Heart right ventricle (tissue), 16 donors: ENCODE measurements around the gene RHO. TPM values are rescaled to one million over a fixed set of nuclear protein-coding genes. Genes with fewer than 3 reads are reported as not detected.
"Not testable (repeated sequence)": the region's sequence is repeated elsewhere in the genome, so short reads cannot be mapped to it uniquely, and the experiment has no call there.

ENCODE experiments used
- ATAC-seq, 8 donors: fragments of 200-7000 bp; cut with Tn5 transposase; one replicate each; pipeline ENCODE4 v1.9.1; 2020; ENCODE audit warnings: mild to moderate bottlenecking in 8 of 8, moderate library complexity in 8 of 8, moderate number of reproducible peaks in 1 of 8
- DNase-seq, 2 donors: peaks; one replicate each; pipeline ENCODE4 v3.0.0-alpha.2; 2020
- H3K27ac ChIP-seq, 10 donors: fragments of 200-600 bp; sonication (generic) in 2 of 10; one replicate each; pipeline versions ENCODE4 v1.5.0 to v1.8.0; 2020 to 2022; ENCODE audit warnings: mild to moderate bottlenecking in 3 of 10
- H3K27me3 ChIP-seq, 7 donors: fragments of 200-600 bp; one replicate each; pipeline ENCODE4 v1.8.0; 2021 to 2022; ENCODE audit warnings: mild to moderate bottlenecking in 2 of 7
- H3K36me3 ChIP-seq, 9 donors: fragments of 200-600 bp; sonication (generic) in 1 of 9; one replicate each; pipeline versions ENCODE4 v1.5.0 to v1.8.0; 2020 to 2022; ENCODE audit warnings: mild to moderate bottlenecking in 2 of 9
- H3K4me1 ChIP-seq, 9 donors: fragments of 200-600 bp; sonication (generic) in 1 of 9; one replicate each; pipeline versions ENCODE4 v1.5.0 to v1.8.0; 2020 to 2022; ENCODE audit warnings: mild to moderate bottlenecking in 4 of 9
- H3K4me3 ChIP-seq, 10 donors: fragments of 200-600 bp; sonication (generic) in 2 of 10; one replicate each; pipeline versions ENCODE4 v1.5.0 to v1.8.0; 2020 to 2022; ENCODE audit warnings: mild to moderate bottlenecking in 7 of 10, moderate library complexity in 2 of 10
- H3K9me3 ChIP-seq, 11 donors: fragments of 200-600 bp in 10 of 11; sonication (generic) in 2 of 11; one replicate each; pipeline versions ENCODE4 v1.5.0 to v1.8.0; 2013 to 2022; ENCODE audit warnings: mild to moderate bottlenecking in 2 of 11, control low read depth in 1 of 11, moderate library complexity in 1 of 11
- WGBS, 2 donors: extraction: QIAGEN DNeasy Blood & Tissue Kit; methylation state at CpG; one replicate each; pipeline ENCODE4 v1.1.7; 2013; ENCODE audit warnings: inconsistent platforms in 1 of 2; 5-methylcytosine and 5-hydroxymethylcytosine counted together
- intact Hi-C, 10 donors: fragments of 100-400 bp; cut with DNase I; formaldehyde crosslinking; loops; one replicate each; pipeline versions ENCODE4 v1.11.1 to v1.14.2; 2022
- polyA plus RNA-seq, 2 donors: library from polyadenylated mRNA; stranded (reverse); fragments of 200-250 nt; gene quantifications; one replicate each; pipeline ENCODE4 v1.2.3, GENCODE V29; 2013
- total RNA-seq, 10 donors: library from RNA; stranded (reverse); fragmentation: NEBNext Ultra II Directional in 3 of 10; extraction: Animal tissue kit (Norgen Biotek cat#: 25700) in 3 of 10; gene quantifications; one replicate each; pipeline versions ENCODE4 v1.2.1 to v1.2.4, GENCODE V29; 2021 to 2023
- TF ChIP-seq, protein P1 (sequence below), 9 donors: fragments of 200-600 bp; sonication (generic) in 2 of 9; IDR thresholded peaks; one replicate each; pipeline versions ENCODE4 v1.5.0 to v1.8.0; 2021 to 2022; ENCODE audit warnings: antibody characterized with exemption in 9 of 9, mild to moderate bottlenecking in 5 of 9, moderate library complexity in 1 of 9
- donor health status: Arrhythmogenic right ventricular cardiomyopathy.
- donor health status: ischemic (EF 13 %, LVEDD 7.1; RV severe dilation, severe dysfunction).
- donor health status: healthy with polysubstance abuse.
- donor health status: DM: no; HTN: yes; CAD: no.
- donor health status: DM: no; HTN: no; CAD: no.
- donor health status: ischemic (EF 25% LVEDD 6.9; RV normal size, moderate dysfunction).
- donor health status: ischemic (EF 25% LVEDD 5.7; RV mildly dilated, moderate dysfunction).
- donor health status: healthy.
- donor health status: DM: yes; HTN: yes; CAD: no.
- donor health status: Ischemic cardiomyopathy.
- donor health status: ischemic (EF 35%, LVEDD 5.7; RV mildly dilated, moderate dysfunction).
- donor health status: nonischemic (EF 11% LVEDD 7.7; RV severe dilation, severe dysfunction).
- donor health status: DM: yes; HTN: yes; CAD: no.
- donor health status: PGD.
- donor health status: ischemic (EF 29% LVEDD 5.4; RV normal size, mild dysfunction).
- donor health status: nonischemic (EF 23%, LVEDD 6.1; RV moderate dilation, normal function).

The RHO gene
- total and polyA plus RNA-seq, 12 donors = not detected

GRCh38 chr3:129499604-129500333, 28.7 kb upstream of the RHO start:
- DNase-seq (peak; percentile 38 to 41), ATAC-seq (peak in 5 of 8 donors; percentile 9 to 58 (median 54))
- intact Hi-C loops = loop anchor here in 6 of 10 donors (5.0 to 10.0 kb wide), 6 partner anchors 48 to 435 kb away; no protein-coding TSS in a partner anchor
- peaks cover 0 to 31% (median 0%) of the 10 kb centered on the region in 9 donors for H3K36me3 ChIP-seq
- peaks cover 16 to 87% (median 73%) of the 10 kb centered on the region in 9 donors for H3K4me1 ChIP-seq
- not testable (repeated sequence) for H3K27me3 ChIP-seq, H3K9me3 ChIP-seq, H3K4me3 ChIP-seq
- H3K27ac ChIP-seq = peak overlapping the region; percentile 41 to 80 (median 67)
- 57 to 69% methylated on average over 13 of the region's 14 CpGs for WGBS, 2 donors

DNA sequence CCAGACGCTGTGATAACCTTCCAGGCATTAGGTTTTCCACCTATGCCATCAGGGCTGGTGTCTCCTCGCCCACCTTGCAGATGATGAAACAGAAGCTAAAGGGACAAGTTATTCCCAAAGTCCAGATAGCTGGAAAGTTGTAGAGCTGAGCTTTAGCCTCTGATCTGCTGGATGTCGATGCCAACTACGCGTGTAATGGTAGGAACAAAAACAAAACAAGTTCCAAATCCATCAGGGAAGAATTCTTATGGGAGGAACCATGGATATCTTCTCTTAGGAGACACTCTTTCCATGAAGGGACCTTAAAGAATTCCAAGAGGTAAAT, 28.1 kb upstream of the RHO start:
- TF ChIP-seq, protein P1, sequence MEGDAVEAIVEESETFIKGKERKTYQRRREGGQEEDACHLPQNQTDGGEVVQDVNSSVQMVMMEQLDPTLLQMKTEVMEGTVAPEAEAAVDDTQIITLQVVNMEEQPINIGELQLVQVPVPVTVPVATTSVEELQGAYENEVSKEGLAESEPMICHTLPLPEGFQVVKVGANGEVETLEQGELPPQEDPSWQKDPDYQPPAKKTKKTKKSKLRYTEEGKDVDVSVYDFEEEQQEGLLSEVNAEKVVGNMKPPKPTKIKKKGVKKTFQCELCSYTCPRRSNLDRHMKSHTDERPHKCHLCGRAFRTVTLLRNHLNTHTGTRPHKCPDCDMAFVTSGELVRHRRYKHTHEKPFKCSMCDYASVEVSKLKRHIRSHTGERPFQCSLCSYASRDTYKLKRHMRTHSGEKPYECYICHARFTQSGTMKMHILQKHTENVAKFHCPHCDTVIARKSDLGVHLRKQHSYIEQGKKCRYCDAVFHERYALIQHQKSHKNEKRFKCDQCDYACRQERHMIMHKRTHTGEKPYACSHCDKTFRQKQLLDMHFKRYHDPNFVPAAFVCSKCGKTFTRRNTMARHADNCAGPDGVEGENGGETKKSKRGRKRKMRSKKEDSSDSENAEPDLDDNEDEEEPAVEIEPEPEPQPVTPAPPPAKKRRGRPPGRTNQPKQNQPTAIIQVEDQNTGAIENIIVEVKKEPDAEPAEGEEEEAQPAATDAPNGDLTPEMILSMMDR (IDR thresholded peaks at IDR 0.05) = no peak
- Histone ChIP-seq H3K9me3 (no peaks in the 10 kb centered on the region), H3K36me3 (peaks cover 0 to 34% (median 0%) of the 10 kb centered on the region in 9 donors), H3K4me1 (peaks cover 16 to 90% (median 77%) of the 10 kb centered on the region in 9 donors), H3K4me3 (no peak overlapping the region), H3K27me3 (no peaks in the 10 kb centered on the region), H3K27ac (peak overlapping the region; percentile 41 to 78 (median 62))
- intact Hi-C loops = loop anchor here in 5 of 10 donors (5.0 to 10.0 kb wide), 5 partner anchors 47 to 435 kb away; no protein-coding TSS in a partner anchor
- DNase-seq (no peak), ATAC-seq (no peak)
- 80 to 87% methylated on average over 5 of the region's 5 CpGs for WGBS, 2 donors

- H3K27ac ChIP-seq = peak overlapping the region in 5 of 10 donors; percentile 20 to 78 (median 74)
- DNase-seq = no peak
- no peak for ATAC-seq
- TF ChIP-seq, protein P1 (IDR thresholded peaks at IDR 0.05) = no peak
- intact Hi-C loops = loop anchor here in 5 of 10 donors (1.0 to 10.0 kb wide), 6 partner anchors 29 to 433 kb away; no protein-coding TSS in a partner anchor
- peaks cover 0 to 44% (median 0%) of the 10 kb centered on the region in 9 donors for H3K36me3 ChIP-seq
- peaks cover 22 to 97% (median 85%) of the 10 kb centered on the region in 9 donors for H3K4me1 ChIP-seq
- H3K4me3 ChIP-seq = no peak overlapping the region
- no peaks in the 10 kb centered on the region for H3K9me3 ChIP-seq
- no peaks in the 10 kb centered on the region for H3K27me3 ChIP-seq
- WGBS, 2 donors = 60 to 62% methylated on average over 5 of the region's 5 CpGs
These were observed 26.8 kb upstream of the RHO start for GRCh38 chr3:129501630-129502029.

- Histone ChIP-seq H3K4me3 (no peak overlapping the region), H3K4me1 (peaks cover 20 to 97% (median 88%) of the 10 kb centered on the region in 9 donors), H3K27ac (peak overlapping the region in 2 of 10 donors; percentile 8 to 78), H3K36me3 (peaks cover 0 to 41% (median 0%) of the 10 kb centered on the region in 9 donors), H3K9me3 (no peaks in the 10 kb centered on the region), H3K27me3 (no peaks in the 10 kb centered on the region)
- ATAC-seq (peak in 1 of 8 donors; percentile 27), DNase-seq (peak in 1 of 2 donors; percentile 37)
- intact Hi-C loops = loop anchor here in 5 of 10 donors (1.0 to 10.0 kb wide), 6 partner anchors 27 to 432 kb away; no protein-coding TSS in a partner anchor
- WGBS, 2 donors = 81 to 86% methylated on average over 18 of the region's 18 CpGs
- TF ChIP-seq, protein P1 (IDR thresholded peaks at IDR 0.05) = no peak
These were observed 25.6 kb upstream of the RHO start for GRCh38 chr3:129502641-129503408.
